OCI-LY3 (cell line): ENCODE measurements around the gene TUBGCP6.

ENCODE experiments used
- CTCF ChIP-seq: fragments of 200-600, 300-600 bp; sonication (generic); IDR thresholded peaks from 2 replicates; pipeline ENCODE4 v1.5.1; 2014; ENCODE audit warnings: antibody characterized with exemption, low read length, low read depth
- EZH2phosphoT487 ChIP-seq: fragments of 200-600 bp; shearing (Covaris generic); IDR thresholded peaks from 2 replicates; pipeline ENCODE4 v1.6.1; 2018; ENCODE audit warnings: antibody characterized with exemption, mixed run types, low read depth

- TF ChIP-seq CTCF (no peak), EZH2phosphoT487 (no peak)
These were observed 32.9 kb upstream of the TUBGCP6 start for GRCh38 chr22:50277761-50278160.
